Transverse colon (tissue), 4 donors: ENCODE data around the gene CUL2. TPM values are rescaled to one million over a fixed set of nuclear protein-coding genes. Genes with fewer than 3 reads are reported as not detected.

Source experiments
- DNase-seq: peaks from one replicate; pipeline ENCODE4 v3.0.0-alpha.2; 2019
- H3K27ac ChIP-seq, 4 donors: fragments of 200-600 bp; sonication (generic); 2 replicates each; pipeline ENCODE4 v1.5.1; 2016 to 2018; ENCODE audit warnings: inconsistent platforms in 4 of 4
- H3K27me3 ChIP-seq: fragments of 200-600 bp; sonication (generic); 2 replicates; pipeline ENCODE4 v1.5.1; 2017; ENCODE audit warnings: inconsistent platforms
- H3K36me3 ChIP-seq, 4 donors: fragments of 200-600 bp; sonication (generic); 2 replicates each; pipeline ENCODE4 v1.5.1; 2017 to 2019; ENCODE audit warnings: inconsistent platforms in 4 of 4
- H3K4me1 ChIP-seq, 4 donors: fragments of 200-600 bp; sonication (generic); 2 replicates each; pipeline ENCODE4 v1.5.1; 2017 to 2020; ENCODE audit warnings: inconsistent platforms in 4 of 4
- H3K4me3 ChIP-seq, 4 donors: fragments of 200-600 bp; sonication (generic); 1 replicate in 1 of 4; 2 replicates in 3 of 4; pipeline versions ENCODE4 v1.5.1 to v1.6.1; 2017 to 2019; ENCODE audit warnings: inconsistent platforms in 4 of 4
- H3K9me3 ChIP-seq, 2 donors: fragments of 200-600 bp; sonication (generic); 2 replicates each; pipeline ENCODE4 v1.5.1; 2017 to 2019; ENCODE audit warnings: inconsistent platforms in 2 of 2
- CTCF ChIP-seq, 5 experiments: fragments of 200-600 bp in 3 of 5; fragments of 450-650 bp in 2 of 5; sonication (generic) in 3 of 5; IDR thresholded peaks; 1 replicate in 2 of 5; 2 replicates in 3 of 5; pipeline ENCODE4 v1.5.1; 2016 to 2017; ENCODE audit warnings: antibody characterized with exemption in 5 of 5, inconsistent platforms in 3 of 5, mild to moderate bottlenecking in 2 of 5, moderate library complexity in 1 of 5
- EP300 ChIP-seq: sonication (generic); formaldehyde crosslinking; IDR thresholded peaks from one replicate; pipeline ENCODE4 v1.6.1; 2017; ENCODE audit warnings: antibody characterized with exemption, low read depth
- POLR2A ChIP-seq: fragments of 450-650 bp; IDR thresholded peaks from one replicate; pipeline ENCODE4 v1.6.1; 2016; ENCODE audit warnings: antibody characterized with exemption, mild to moderate bottlenecking, moderate library complexity
- POLR2AphosphoS5 ChIP-seq, 3 donors: sonication (generic); formaldehyde crosslinking; IDR thresholded peaks; one replicate each; pipeline ENCODE4 v1.6.1; 2016; ENCODE audit warnings: antibody characterized with exemption in 3 of 3
- WGBS, 2 donors: methylation state at CpG; one replicate each; pipeline ENCODE4 v1.1.5; 2018; ENCODE audit warnings: low coverage in 1 of 2; 5-methylcytosine and 5-hydroxymethylcytosine counted together
- in situ Hi-C, 4 donors: fragments of 200-750 bp; cut with MboI; loops; one replicate each; pipeline versions ENCODE4 v1.15.0 to v1.15.1; 2017; ENCODE audit warnings: low sequenced_read_pairs in 3 of 4, low pct_ligation_motif_present in 1 of 4, low pct_unique_long_range_greater_than_20kb in 1 of 4
- intact Hi-C: fragments of 100-400 bp; cut with DNase I; formaldehyde crosslinking; loops from one replicate; pipeline ENCODE4 v1.15.1; 2023; ENCODE audit warnings: low total_unique reads
- total RNA-seq, 4 donors: library from RNA; depleted of rRNA; stranded (reverse); fragments of >200 nt; gene quantifications; one replicate each; pipeline ENCODE4 v1.1.0, GENCODE V29; 2016

Gene CUL2
- total RNA-seq, 4 donors from 2014 or later, result 6.0 to 15.4 (median 11.5) TPM

GRCh38 chr10:35020481-35020880 is 69.7 kb downstream of the CUL2 start:
- DNase-seq, result no peak
- H3K4me3 ChIP-seq, result no peak overlapping the region
- 70 to 81% methylated on average over 2 of the region's 2 CpGs for WGBS, 2 donors
- H3K27ac ChIP-seq, result no peak overlapping the region
- H3K9me3 ChIP-seq, result no peaks in the 10 kb centered on the region
- in situ Hi-C loops, result no loop called here
- TF ChIP-seq EP300 (no peak), POLR2AphosphoS5 (IDR thresholded peaks at IDR 0.05) (no peak), CTCF (IDR thresholded peaks at IDR 0.05) (no peak), POLR2A (no peak)
- H3K27me3 ChIP-seq, result no peaks in the 10 kb centered on the region
- H3K4me1 ChIP-seq, result no peaks in the 10 kb centered on the region
- intact Hi-C loops, result no loop called here
- H3K36me3 ChIP-seq, result peaks cover 0 to 21% (median 4%) of the 10 kb centered on the region in 4 donors

- H3K36me3 ChIP-seq, result peaks cover 0 to 17% (median 2%) of the 10 kb centered on the region in 4 donors
Measured at GRCh38 chr10:35019041-35020024, 70.8 kb downstream of the CUL2 start.

GRCh38 chr10:35017608-35018007 is 72.5 kb downstream of the CUL2 start:
- no peak for TF ChIP-seq EP300
- no peak for TF ChIP-seq CTCF (IDR thresholded peaks at IDR 0.05)
- TF ChIP-seq POLR2AphosphoS5 (IDR thresholded peaks at IDR 0.05), result no peak
- TF ChIP-seq POLR2A, result no peak
- Histone ChIP-seq H3K27ac (no peak overlapping the region), H3K4me1 (no peaks in the 10 kb centered on the region), H3K36me3 (peaks cover 0 to 19% (median 2%) of the 10 kb centered on the region in 4 donors), H3K27me3 (no peaks in the 10 kb centered on the region), H3K4me3 (no peak overlapping the region), H3K9me3 (no peaks in the 10 kb centered on the region)
- WGBS, 2 donors, result 76 to 80% methylated on average over 5 of the region's 5 CpGs
- intact Hi-C loops (no loop called here), in situ Hi-C loops (no loop called here)
- DNase-seq, result no peak

More at GRCh38 chr10:35019041-35020024, 70.8 kb downstream of the CUL2 start:
- Histone ChIP-seq H3K4me3 (no peak overlapping the region), H3K4me1 (no peaks in the 10 kb centered on the region), H3K9me3 (no peaks in the 10 kb centered on the region), H3K27me3 (no peaks in the 10 kb centered on the region), H3K27ac (no peak overlapping the region)
- WGBS, 2 donors, result 82 to 90% methylated on average over 7 to 8 of the region's 8 CpGs
- DNase-seq, result no peak
- intact Hi-C loops, result no loop called here
- in situ Hi-C loops, result no loop called here
- TF ChIP-seq POLR2AphosphoS5 (IDR thresholded peaks at IDR 0.05) (no peak), EP300 (no peak)

- H3K27me3 ChIP-seq, result no peaks in the 10 kb centered on the region
- peaks cover 0 to 25% (median 4%) of the 10 kb centered on the region in 4 donors for H3K36me3 ChIP-seq
- TF ChIP-seq CTCF (IDR thresholded peaks at IDR 0.05) (no peak), POLR2A (no peak), EP300 (no peak), POLR2AphosphoS5 (IDR thresholded peaks at IDR 0.05) (no peak)
- no peak overlapping the region for H3K4me3 ChIP-seq
- 86 to 96% methylated on average over 5 of the region's 5 CpGs for WGBS, 2 donors
- H3K9me3 ChIP-seq, result no peaks in the 10 kb centered on the region
- in situ Hi-C loops, result no loop called here
- no peaks in the 10 kb centered on the region for H3K4me1 ChIP-seq
- H3K27ac ChIP-seq, result no peak overlapping the region
- DNase-seq, result no peak
- intact Hi-C loops, result no loop called here
Measured at GRCh38 chr10:35015843-35016408, 74.2 kb downstream of the CUL2 start.
